ENCODE data around the gene RTN4R. TPM values are rescaled to one million over a fixed set of nuclear protein-coding genes. Genes with fewer than 3 reads are reported as not detected.

RTN4R gene
- total and polyA plus RNA-seq, 2 of the 4 experiments (the other 2 are of a cell fraction), result 0.18 to 0.94 TPM

- BruUV-seq (replicated peaks), result no TSS peak
- DNase-seq (no peak), ATAC-seq (ENCODE audit: low read depth) (no peak)
- H2BK15ac ChIP-seq (ENCODE audit: low read depth, low read length), result no peak overlapping the region
- ChIA-PET POLR2A (ENCODE audit: unreplicated experiment) (no interaction called here), CTCF (no interaction called here)
- H4K8ac ChIP-seq (ENCODE audit: low read depth in 2 of 2, low read length in 2 of 2), result no peak overlapping the region
- 0 out of 2 replicates have a peak, but pooled peaks have one; percentile 17 for TF ChIP-seq USF2 (IDR thresholded peaks at IDR 0.05; ENCODE audit: low read depth, low read length)
- TF ChIP-seq RFX5 (IDR thresholded peaks at IDR 0.05; ENCODE audit: low read depth, low read length), result no peak
- no peak for TF ChIP-seq CEBPB (IDR thresholded peaks at IDR 0.05; ENCODE audit: low read depth, low read length)
- TF ChIP-seq NFE2L2 (IDR thresholded peaks at IDR 0.05; ENCODE audit: low read depth, low read length), result no peak
- no peak overlapping the region for H2AFZ ChIP-seq (replicated peaks; ENCODE audit: low read length, poor library complexity)
- H3K9me3 ChIP-seq (ENCODE audit: control insufficient read depth, insufficient read depth, low read length), result no peaks in the 10 kb centered on the region
- no peak overlapping the region for H2BK20ac ChIP-seq (ENCODE audit: low read depth, low read length)
- peaks cover 54% of the 10 kb centered on the region for H3K27me3 ChIP-seq (ENCODE audit: control insufficient read depth, insufficient read depth, low read length)
- no peaks in the 10 kb centered on the region for H3K79me1 ChIP-seq (ENCODE audit: low read depth in 1 of 2, low read length in 2 of 2)
- no peak overlapping the region for H4K91ac ChIP-seq (ENCODE audit: insufficient read depth, low read depth, low read length)
- dilution Hi-C loops (cut with HindIII; ENCODE audit: low sequenced_read_pairs, unreplicated experiment) (no loop called here), intact Hi-C loops (cut with micrococcal nuclease) (no loop called here), in situ Hi-C loops (cut with MboI; ENCODE audit: low sequenced_read_pairs) (no loop called here)
- H3K4me1 ChIP-seq (ENCODE audit: control insufficient read depth, insufficient read depth, low read length), result no peaks in the 10 kb centered on the region
- H3K18ac ChIP-seq (ENCODE audit: low read depth, low read length), result no peak overlapping the region
- WGBS, 2 experiments (ENCODE audit: extremely low coverage in 2 of 2, insufficient read length in 1 of 2), result 42% methylated on average over 4 of the region's 15 CpGs; no CpG with 5 or more reads in 1 of the 2 experiments
- H3K27ac ChIP-seq (ENCODE audit: insufficient read depth, low read length), result no peak overlapping the region
- H3K4me2 ChIP-seq (ENCODE audit: low read depth, low read length), result no peak overlapping the region
- H2AK5ac ChIP-seq (ENCODE audit: low read depth, low read length), result no peak overlapping the region
- no peaks in the 10 kb centered on the region for H3K9me1 ChIP-seq (ENCODE audit: insufficient read depth, low read length)
- no peak overlapping the region for H4K5ac ChIP-seq (ENCODE audit: low read depth, low read length)
- H3K14ac ChIP-seq (replicated peaks; ENCODE audit: low read depth, low read length), result no peak overlapping the region
- H3K23ac ChIP-seq (ENCODE audit: low read depth, low read length), result no peak overlapping the region
- no peak overlapping the region for H2BK120ac ChIP-seq (ENCODE audit: low read depth, low read length)
- H2AK9ac ChIP-seq (replicated peaks; ENCODE audit: low read depth, low read length, poor library complexity), result no peak overlapping the region
- H3K4ac ChIP-seq (ENCODE audit: low read depth, low read length), result no peak overlapping the region
- no peak overlapping the region for H3K56ac ChIP-seq (ENCODE audit: extremely low read depth, insufficient read depth, low read length)
- H3K9ac ChIP-seq (ENCODE audit: low read depth, low read length), result no peak overlapping the region
- no peak overlapping the region for H2BK5ac ChIP-seq (ENCODE audit: low read depth, low read length, poor library complexity, severe bottlenecking)
- no peaks in the 10 kb centered on the region for H3K36me3 ChIP-seq (ENCODE audit: control insufficient read depth, insufficient read depth, low read length)
- H4K20me1 ChIP-seq (ENCODE audit: insufficient read depth, low read length), result no peaks in the 10 kb centered on the region
- H3K4me3 ChIP-seq (ENCODE audit: insufficient read depth, low read depth, low read length), result no peak overlapping the region
Observed at GRCh38 chr22:20194681-20195593, 73.2 kb downstream of the RTN4R start.

Data from IMR-90 (cell line).